ENCODE results near the gene RUFY3. TPM values are rescaled to one million over a fixed set of nuclear protein-coding genes. Genes with fewer than 3 reads are reported as not detected.

RUFY3 gene
- total and polyA plus RNA-seq, 2 of the 13 experiments (the other 11 are each of a cell fraction or from before 2014, with no cell fraction given), result 17.9 to 25.3 TPM

- TF ChIP-seq ZNF557 (CRISPR knock-in tag; IDR thresholded peaks at IDR 0.05), result no peak
- no peak for TF ChIP-seq ZSCAN5A (CRISPR knock-in tag; IDR thresholded peaks at IDR 0.05; ENCODE audit: borderline replicate concordance)
- no peak for TF ChIP-seq MED13 (CRISPR knock-in tag; IDR thresholded peaks at IDR 0.05)
- TF ChIP-seq ZSCAN21 (CRISPR knock-in tag; IDR thresholded peaks at IDR 0.05; ENCODE audit: borderline replicate concordance), result no peak
- no peak for TF ChIP-seq ZNF652 (CRISPR knock-in tag; IDR thresholded peaks at IDR 0.05; ENCODE audit: borderline replicate concordance, low read depth)
- no peak for TF ChIP-seq ONECUT2 (CRISPR knock-in tag; IDR thresholded peaks at IDR 0.05)
- TF ChIP-seq FOXA1 (IDR thresholded peaks at IDR 0.05), result no peak
- TF ChIP-seq FOXA1 (CRISPR knock-in tag; IDR thresholded peaks at IDR 0.05), result no peak
- no peak for TF ChIP-seq ZNF407 (CRISPR knock-in tag; IDR thresholded peaks at IDR 0.05; ENCODE audit: not compliant biosample characterization)
- TF ChIP-seq CBX1 (IDR thresholded peaks at IDR 0.05; ENCODE audit: low read depth), result no peak
- no peak for TF ChIP-seq SOX13 (IDR thresholded peaks at IDR 0.05)
- TF ChIP-seq SOX13 (CRISPR knock-in tag; conservative IDR thresholded peaks at IDR 0.05 in 1 of 2, IDR thresholded peaks at IDR 0.05 in 1 of 2), result no peak
- TF ChIP-seq ZFP36 (IDR thresholded peaks at IDR 0.05; ENCODE audit: borderline replicate concordance, low read depth, low read length, partially characterized antibody), result no peak
- no peak for TF ChIP-seq NFATC3 (CRISPR knock-in tag; IDR thresholded peaks at IDR 0.05)
Observed at GRCh38 chr4:70759627-70760026, 37.9 kb downstream of the RUFY3 start (continued).
